CD4-positive, alpha-beta T cell treated with Interleukin-6 at 100 ng/mL for 8 hours (primary cell): ENCODE results near the gene CRIM1.

Experiments
- DNase-seq: peaks from one replicate; pipeline ENCODE4 v3.0.0-alpha.2; 2020; ENCODE audit warnings: mixed read lengths, low spot score

The CRIM1 gene

DNA sequence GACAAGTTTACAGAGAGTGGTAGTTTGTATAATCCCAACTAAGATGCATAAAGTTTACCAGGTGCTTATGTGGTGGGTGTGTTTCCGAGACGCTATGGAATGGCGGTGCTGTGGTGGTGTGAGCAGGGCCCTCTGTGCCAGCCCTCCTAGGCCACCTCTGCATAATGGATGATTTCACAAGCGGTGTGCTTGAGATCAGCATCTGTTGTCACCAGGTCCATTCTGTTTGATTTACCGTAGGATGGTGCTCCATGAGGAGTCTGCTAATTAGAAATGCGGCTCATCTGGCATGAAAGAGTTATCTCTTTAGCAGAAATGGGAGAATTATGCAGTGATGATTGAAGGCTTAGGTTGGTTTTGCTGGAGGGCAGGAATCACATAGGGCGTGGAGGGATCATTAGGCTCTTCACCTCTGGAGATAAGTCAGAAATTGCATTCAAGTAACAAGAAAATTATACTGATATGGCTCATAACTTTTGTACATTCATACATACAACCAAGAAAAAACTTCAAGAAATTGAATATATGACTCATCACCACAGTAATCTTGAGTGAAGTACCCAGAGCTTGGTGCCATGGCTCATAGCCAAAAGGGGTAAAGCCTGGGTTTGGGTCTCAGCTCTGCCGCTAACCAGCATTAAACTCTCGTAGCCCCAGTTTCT, 41.4 kb downstream of the CRIM1 start:
- no peak for DNase-seq

DNA sequence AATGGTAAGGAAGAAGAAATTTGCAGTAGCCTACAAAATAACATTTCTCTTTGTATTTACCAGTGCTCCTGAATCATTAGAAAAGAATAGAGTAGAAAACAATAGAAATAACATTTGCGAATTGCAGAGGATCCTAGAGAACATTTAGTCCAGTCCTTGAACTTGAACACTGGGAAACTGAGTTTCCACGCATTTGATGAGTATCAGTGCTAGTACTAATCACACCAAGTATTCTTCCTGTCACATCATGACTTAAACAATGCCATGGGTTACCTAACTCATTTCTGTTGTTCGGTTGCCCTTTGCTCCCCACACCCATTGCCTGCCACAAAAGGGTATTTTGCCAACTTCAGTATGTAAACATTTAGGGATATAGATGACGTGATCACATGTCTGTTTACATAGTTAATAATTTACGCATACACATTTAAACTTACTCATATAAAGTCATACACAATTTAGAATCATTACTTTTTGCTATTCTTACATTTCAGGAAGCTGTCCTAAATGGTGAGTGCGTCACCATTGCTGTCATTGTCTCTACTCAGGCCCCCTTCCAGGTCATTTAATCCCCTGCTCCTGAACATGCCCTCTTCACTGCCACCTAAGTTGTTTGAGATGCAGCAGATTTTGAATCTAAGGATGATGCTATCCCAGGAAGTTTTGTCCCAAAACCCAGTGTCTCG, 42.3 kb downstream of the CRIM1 start:
- no peak for DNase-seq

DNA sequence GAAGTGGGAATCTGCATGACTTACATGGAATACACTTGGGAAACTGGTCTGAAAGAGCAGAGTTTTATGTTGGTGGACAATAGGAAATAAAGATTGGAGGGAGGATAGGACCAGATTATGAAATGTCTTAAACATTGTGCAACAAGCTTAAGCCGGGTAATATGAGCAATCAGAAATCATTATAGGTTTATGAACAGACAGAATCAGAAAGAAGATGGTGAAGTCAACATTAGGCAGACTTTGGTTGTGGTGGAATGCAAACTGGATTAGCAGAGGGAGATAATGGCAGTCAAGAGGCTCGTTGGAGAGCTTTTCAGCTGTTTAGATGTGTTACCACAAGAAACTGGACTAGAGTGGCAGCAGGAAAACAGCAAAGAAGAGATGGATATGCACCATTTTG, 43.5 kb downstream of the CRIM1 start:
- DNase-seq, result no peak

DNA sequence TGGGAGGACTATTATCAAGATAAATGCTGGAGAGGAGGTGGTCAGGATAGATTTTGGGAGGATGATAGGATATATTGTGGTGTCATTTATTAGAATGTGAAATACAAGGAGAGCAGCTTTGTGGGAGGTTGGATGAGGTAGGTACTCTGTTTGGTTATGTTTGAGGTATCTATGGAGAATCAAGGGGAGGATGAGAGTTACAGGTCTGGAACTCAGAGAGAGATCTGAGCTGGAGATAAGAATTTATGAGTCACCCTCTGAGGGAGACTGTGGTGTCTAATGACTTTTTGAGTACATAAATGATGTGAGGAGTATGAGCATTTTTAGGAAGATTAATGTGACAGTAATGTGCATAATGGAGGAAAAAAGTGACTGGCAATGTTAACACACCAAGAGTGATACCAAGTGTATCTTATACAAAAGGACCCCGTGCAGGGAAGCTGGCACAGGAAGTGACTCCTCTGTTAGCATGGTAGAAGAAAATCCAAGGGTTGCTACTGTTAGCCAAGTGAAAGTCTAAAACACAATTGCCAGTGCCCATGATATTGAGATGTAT, 48.2 kb downstream of the CRIM1 start:
- DNase-seq, result peak; percentile 21

DNA sequence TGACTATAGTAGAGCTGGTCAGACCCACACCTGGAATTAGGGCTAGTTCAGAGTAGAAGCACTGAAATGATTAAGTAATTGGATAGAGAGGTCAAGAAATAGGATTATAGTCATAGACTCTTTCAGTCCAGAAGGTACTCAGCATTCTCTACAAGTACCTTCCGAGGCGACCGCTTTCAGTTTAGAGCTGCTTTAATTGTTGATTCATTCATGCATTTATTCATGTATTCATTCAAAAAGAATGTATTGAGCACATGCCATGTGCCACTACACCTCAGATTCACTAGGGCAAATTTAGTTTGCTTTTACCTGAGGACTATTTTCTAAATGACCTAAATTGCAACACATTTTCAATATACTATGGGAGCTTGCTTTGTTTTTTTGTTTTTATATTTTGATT, 48.7 kb downstream of the CRIM1 start:
- no peak for DNase-seq

DNA sequence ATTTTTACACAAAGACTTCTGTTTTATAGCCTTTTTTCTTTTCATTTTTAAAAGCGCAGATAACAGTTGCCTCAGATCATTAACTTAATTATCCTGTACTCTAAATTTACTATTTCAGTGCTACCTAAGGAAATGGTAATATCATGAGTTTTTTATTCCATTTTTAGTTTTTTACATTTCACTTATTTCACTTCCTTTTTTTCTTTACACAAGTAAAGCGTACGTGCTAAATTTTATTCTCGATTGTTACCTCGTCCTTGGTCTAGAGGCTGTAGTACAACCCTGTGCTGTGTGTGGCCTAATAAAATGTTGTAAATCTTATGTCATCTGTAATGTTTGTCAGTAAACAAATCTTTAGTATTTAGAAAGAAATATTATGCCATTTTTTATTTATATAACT, 49.2 kb downstream of the CRIM1 start:
- no peak for DNase-seq

DNA sequence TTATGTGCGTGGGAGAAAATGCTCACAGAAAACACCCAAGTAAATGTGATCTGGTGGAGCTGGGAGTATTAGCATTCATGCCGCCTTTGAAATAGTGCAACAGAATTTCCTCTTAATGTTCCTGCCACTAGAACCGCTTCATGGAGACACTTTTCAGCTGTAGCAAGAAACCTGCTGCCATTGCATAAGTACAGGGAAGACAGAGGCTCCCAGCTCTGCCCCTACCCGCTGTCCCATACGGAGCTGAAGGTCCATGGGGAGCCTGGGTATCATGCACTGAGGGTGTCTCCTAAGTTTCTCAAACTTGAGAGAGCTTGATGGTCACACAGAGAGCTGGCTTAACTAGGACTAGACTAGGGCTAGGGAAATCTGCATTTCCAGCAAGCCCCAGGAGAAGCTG, 49.6 kb downstream of the CRIM1 start:
- DNase-seq, result no peak

DNA sequence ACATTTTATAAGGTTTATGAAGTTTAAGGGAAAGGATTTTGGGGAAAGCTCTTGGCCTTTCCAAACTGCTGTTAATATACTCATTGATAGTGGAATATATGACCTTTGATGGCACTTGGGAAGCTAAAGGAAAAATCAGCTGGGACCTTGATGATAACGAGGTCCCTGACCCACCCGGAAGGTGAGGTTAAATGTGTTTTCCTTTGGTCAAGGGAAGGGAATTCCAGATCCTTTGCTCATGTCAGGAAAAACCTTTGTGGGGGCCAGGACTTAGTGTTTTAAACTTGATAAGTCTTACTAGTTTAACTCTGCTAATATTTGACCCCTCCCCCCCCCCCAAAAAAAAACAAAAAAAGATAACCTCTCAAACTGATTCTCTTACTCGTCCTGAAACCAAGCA, 50.7 kb downstream of the CRIM1 start:
- DNase-seq, result no peak

DNA sequence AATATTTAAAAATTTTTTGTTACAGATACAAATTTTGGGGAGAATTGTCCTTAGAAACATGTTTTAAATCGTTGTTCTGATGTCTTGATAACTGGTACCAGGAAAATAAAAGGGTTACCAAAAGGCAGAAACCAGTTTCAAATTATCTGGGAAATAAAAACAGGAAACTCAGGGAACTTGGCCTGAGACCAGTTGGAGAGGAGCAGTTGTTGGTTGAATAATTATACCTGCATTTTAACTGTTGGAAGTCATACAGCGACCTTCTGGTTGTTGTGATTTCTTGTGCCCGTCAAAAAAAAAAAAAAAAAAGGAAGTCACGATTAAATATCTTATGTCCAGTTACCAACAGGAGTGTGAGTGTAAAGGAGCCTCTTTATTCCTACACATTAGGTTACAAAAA, 51.8 kb downstream of the CRIM1 start:
- DNase-seq, result no peak

DNA sequence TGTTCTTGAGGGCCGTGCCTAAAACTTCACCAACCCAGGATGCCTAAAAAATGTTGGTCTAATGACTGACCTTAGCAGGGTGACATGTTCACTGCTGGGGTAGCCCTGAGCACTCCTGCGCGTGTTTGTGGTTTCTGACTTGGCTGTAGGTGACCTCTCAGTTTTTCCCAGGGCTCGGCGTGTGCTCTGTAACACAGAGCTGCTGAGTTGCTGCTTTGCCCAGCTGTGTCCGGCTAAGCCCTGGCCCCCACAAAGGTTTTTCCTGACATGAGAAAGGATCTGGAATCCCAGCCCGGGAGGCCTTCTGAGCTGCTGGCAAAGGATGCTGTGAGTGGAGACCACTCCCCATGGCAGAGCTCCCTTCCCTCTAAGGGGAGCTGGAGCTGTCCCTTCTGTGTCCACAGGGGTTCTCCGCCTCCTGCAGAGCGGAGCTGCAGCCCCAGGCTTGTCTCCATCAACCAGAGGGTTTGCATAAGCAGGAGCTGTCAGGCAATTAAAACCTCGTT, 52.7 kb downstream of the CRIM1 start:
- DNase-seq, result no peak

DNA sequence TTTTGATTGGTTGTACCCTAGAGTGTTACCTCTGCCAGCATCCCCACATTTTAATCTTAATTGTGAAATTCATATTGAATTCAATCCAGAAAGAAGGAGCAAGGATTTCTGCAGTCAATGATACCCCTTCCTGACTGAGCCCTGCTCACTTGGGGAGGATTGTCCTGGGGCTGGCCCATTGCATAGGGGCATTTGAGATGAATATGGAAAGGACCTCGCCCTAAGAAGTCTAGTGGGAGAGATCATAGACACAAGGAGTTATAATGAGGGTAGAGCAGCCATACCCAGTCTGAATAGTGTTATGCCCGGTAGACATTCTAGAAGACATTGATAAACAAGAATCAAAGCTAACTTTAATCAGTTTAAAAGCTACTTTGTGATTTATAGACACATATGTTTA, 53.8 kb downstream of the CRIM1 start:
- no peak for DNase-seq

DNA sequence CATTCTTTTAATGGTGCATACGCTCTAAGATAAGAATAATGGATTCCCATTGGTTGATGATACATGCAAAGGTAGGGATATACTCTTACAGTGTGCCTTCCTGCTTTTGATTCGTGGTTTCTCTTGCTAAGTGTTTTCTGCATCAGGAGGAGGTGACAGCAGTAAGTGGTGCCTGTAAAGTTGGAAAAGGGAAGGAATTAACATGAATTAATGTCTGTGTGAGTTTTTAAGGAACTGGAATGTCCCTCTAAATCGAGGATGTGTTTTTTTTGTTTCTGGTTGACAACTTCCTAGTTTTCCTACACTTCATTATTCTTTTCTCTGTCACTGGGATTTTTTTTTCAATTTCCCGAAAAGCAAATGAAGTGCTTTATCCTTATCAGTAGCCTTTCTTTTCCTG, 54.4 kb downstream of the CRIM1 start:
- DNase-seq, result no peak

DNA sequence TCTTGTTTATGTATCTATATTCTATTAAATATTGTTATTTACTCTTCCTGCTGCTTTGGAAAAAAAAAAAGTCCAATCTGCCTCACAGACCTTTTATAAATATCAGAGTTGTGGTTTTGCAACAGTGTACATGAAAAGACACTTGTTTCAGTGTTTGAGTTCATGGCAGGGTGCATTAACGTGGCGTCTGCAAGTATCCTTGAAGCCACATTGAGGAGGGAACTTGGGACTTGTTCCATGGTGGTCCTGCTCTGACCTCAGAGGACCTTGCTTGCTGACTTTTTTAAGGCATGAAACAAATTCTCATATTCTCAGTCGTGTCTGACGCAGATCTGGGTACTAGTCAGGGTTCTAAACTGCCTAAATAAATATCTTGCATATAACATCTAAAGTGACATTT, 55.1 kb downstream of the CRIM1 start:
- DNase-seq, result no peak

DNA sequence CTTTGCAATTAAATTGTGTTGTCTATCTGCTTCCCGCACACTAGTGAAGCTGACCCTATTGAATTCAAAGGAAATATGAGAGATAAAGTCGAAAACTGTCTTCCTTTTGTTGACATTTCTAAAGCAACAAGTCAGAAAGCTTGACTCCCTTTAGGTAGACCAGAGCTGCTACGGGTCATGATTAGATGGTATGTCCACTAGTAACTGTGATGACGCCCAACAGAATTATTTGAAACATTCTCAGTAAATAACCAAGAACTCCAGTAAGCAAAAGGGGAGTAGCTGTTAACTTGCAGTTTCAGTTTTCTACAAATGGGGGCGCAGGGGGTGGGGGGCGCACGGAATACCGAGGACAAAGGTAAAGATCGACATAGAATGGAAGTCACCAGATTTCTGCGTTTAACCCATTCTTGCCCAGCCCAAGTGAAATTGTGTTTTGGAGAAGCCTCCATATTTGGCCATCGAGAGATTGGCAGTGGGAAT, 56.4 kb downstream of the CRIM1 start:
- no peak for DNase-seq

DNA sequence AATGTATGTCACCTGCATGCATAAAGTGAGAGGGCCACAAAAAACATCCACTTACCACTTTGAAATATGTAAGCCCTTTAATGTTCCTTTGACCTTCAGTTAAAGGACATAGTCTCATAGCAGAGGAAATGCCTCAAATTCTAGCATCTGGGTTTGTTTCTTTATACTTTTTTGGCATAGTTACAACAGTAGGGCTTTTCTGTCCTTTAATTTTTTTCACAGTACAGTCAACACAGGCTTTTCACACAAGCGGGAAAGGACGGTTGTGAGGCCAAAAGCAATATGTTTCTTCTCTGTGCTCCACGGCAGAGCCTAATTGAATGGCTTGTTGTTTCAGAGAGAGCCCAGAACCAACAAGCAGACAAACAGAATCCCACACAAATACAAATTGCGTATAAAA, 57.6 kb downstream of the CRIM1 start:
- DNase-seq, result no peak

DNA sequence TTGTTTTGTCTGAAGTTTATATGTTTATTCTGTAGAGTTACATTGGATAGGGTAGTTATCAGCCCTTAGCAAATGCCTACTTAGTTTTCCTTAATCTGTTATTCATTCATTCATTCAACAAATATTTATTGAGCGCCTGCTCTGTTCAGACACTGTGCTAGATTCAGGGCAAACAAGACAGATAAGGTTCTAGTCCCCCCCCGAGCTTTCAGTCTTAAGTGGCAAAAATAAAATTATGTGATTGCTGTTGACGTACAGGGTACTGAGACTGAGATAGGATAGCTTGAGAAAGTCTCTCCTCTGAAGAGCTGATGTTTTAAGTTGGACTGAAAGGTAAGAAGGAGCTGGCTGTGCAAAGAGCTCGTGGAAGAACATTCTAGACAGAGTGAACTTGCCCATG, 58.7 kb downstream of the CRIM1 start:
- no peak for DNase-seq

DNA sequence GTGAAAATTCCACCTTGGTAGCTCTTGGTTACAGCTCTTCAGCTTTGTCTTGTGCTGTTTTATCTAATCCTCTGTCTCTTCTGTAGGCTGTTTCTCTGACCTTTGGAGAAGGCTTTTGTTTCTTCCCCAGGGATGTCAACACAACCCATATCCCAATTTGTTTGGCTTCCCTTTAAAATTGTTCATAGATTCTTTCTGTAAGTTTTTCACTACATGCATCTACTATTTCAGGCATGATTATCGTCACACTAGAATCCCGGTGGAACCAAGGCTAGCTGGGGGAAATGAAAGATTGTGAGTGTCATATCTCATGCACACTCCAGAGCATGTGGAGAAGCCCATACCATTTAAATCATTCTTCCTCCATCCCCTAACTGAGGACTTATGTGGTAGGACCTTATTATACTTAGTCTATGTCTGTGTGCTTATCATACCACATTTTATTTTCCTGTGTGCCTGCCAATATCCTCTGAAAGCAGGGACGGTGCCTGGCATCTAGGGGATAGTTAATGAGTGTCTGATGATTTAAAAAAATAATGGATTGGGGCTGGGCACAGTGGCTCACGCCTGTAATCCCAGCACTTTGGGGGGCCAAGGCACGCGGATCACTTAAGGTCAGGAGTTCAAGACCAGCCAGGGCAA, 59.9 kb downstream of the CRIM1 start:
- no peak for DNase-seq

DNA sequence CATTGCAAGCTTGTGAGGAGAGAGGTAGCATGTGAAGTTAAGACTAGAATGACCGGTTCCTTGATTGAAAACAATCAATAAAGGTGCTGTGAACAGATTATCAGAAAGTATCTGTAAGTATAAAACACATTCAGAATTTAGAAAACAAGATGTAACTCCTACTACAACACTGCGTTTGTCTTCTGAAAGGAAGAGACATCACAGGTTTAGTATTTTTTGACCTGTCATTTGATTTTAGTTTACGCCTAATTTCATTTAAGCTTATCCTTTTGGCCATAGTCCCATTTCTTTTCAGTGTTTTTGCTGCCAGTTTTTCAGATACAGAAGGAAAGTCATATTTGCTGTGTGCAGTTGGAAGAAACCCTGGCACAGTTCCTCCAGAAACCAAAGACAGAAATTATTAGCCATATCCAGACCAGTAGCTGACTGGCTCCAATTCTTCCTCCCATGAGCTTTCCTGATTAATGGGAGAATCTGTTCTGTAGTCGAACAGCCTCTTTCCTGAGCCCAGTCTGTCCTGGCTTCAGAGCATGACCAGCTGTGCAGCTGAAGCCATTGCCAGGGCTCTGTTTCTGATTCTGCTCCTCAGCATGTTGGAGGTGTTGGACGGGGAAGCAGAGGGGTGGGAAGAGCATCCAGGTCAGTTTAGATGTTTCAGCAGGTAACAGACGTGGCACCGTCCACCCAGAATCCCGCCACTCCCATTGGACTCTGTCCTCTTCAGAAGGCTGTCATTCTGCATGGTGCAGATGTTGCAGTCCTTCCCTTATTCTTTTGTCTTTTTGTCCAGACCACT, 61.0 kb downstream of the CRIM1 start:
- no peak for DNase-seq

DNA sequence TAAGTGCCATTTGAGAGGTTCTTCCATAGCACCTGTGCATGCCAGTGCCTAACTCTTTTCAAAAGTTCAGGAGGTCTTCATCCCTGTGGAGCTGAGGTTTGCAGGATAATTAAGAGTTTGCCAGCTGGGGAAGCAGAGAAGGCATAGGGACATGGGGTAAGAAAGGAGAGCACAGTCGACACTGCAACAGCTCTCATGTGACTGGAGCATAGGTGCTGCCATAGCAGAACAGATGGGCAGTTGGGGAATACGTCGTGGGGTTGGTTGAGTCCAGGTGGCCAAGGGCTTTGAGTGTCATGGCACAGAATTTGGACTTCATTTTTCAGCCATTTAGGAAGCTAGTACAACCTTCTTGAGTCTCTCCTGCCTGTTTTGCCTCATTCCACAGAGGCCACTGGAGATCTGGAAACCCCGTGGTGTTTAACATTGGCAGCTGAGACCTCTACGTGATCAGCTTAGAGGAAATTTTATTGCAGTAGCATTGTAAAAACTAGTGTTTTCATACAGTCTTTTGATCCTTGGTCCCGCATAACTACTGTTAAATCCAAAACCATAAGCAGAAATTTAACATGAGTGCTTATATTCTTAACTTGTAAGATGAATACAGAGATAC, 65.1 kb downstream of the CRIM1 start:
- DNase-seq, result no peak

DNA sequence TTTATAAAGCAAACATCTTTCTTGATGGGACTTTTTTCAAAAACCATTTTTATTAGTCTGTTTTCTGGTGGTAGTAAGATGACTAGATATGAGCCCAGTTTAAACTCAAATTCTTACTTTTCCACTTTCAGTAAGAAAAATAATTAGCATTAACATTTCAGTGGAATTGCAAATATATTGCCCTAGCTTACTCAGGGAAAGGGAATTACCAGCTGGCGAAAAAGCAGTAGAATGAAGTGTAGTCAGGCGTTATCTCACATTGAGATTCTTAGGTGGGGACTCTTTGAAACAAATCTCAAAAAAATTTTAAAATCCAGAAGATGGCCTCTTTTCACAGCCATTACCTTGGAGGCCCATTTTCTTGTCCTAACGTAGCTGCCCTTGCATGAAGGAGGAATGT, 65.8 kb downstream of the CRIM1 start:
- DNase-seq, result no peak

DNA sequence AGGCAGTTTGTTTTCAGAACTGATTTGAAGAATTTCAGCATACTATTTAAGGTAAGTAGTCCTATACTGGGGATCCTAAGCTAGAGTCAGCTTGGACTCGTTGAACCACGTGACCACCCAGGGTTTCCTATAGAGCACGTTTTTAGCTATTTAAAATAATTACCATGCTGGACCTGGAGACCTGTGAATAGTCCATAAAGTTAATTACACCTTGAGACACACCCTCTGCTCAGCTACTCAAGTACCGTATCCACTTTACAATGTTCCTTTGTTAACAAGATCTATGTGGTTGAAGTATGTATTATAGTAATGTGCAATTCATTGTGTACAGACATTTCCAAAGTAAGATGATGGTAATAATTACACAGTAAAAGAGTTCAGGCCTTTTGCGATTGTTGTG, 67.6 kb downstream of the CRIM1 start:
- DNase-seq, result no peak

DNA sequence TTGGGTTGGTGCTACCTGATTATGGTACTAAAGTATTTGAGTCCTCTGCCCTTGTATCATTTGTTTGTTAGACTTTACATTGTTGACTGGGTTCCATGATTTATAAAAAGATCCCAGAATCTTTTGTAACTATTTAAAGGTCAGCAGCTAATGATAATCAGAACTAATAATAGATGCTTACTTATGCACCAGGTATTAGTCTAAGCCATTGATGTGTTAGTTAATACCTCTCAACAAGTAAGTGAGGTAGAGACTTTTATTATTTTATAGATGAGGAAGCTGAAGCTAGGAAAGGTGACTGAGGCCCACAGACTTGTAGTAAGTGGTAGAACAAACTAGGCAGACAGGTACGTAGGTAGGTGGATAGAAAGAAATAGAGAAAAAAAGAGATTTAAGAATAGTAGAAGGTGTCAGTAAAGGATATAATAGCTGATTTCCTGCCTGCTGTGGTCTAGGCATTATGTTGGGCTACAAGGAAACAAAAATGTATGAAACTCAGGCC, 68.1 kb downstream of the CRIM1 start:
- DNase-seq, result no peak
